CD4-positive, alpha-beta T cell treated with Interleukin-4 for 4 hours (primary cell): ENCODE measurements around the gene ADH1A.
"Not testable (repeated sequence)": the region's sequence is repeated elsewhere in the genome, so short reads cannot be mapped to it uniquely, and the experiment has no call there.

Experiments
- DNase-seq: peaks from one replicate; pipeline ENCODE4 v3.0.0-alpha.2; 2020

ADH1A gene

DNA sequence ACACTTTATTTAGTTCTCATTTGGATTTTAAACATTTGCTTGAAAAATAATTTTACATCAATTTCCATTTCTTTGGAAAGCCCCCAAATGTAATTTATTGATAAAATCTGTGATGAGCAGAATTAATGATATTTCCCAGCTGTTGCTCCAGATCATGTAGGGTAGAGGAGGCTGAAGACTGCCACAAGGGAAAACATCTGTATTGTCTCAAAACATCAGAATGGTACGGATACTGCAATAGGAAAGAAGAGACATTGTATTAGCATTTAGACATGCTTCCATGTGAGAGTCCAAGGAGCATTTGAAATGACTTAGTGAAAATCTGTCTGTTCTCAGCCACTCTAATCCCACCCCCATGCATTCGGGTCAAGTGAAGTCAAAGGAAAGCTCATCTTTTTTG, 14.4 kb downstream of the ADH1A start:
- DNase-seq, result no peak

DNA sequence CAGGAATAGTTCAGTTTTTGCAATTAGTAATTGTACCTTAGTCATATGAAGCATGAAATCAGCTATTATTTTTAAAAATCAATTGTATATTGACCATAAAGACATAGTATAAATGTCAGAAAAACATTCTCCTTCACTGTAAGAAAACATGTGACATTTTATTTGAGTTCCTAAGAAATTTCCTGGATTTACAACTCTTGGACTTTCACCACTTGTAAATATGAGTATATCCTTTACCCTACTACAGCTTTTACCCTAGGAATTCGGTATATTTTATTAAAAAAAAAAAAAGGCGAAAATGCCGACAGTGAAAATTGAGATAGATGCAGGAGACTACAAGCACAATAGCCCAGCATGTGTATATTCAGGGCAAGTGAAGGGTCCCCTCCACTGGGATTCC, 14.9 kb downstream of the ADH1A start:
- no peak for DNase-seq

DNA sequence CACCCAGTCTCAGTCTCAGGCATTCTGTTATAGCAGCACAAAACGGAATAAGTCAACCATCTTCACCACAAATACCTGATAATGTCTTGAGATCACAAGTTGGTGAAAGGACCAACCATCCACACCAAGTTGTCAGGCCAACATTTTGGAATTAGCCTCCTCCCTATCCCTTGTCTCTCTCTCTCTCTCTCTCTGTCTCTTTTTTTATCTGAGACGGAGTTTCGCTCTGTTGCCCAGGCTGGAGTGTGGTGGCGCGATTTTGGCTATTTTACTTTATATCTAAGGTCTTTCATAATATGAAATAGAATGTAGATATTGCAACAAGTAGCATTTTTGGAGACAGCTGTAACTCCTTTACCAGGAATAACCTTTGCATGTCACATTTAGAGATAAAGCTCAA, 15.7 kb downstream of the ADH1A start:
- DNase-seq, result no peak

DNA sequence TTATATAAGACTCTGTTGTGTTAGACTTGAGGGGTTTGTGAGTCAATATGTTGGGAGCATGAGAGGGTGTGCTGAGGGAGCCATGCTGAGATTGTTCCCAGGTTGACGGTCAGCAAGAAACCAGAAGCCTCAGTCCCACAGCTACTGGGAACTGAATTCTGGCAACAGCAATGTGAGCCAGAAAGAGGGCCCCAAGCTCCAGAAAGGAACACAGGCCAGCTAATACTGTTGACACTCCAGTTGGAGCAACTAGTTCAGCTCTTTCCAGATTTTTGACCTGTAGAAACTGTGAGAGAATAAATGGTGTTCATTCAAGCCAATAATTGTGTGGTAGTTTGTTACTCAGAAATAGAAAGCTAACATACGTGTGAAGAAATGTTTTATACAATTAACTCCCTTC, 17.1 kb downstream of the ADH1A start:
- DNase-seq, result no peak

DNA sequence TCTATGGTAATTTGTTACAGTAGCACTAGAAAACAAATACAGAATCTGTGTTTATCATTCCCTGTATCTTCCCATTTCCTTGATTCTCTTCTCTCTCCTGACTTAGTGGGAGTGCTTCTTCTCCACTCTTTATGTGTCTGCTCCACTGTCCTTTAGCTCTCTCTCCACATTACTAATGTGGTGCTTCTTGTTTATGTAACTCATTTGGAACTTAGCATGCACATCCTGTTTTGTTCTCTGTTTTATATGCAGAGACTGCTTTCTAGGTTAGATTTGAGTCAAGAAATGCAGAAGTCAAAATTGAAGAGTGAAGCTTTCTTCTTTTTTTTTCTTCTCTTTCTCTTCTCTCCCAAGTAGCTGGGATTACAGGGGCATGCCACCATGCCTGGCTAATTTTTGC, 25.9 kb downstream of the ADH1A start:
- DNase-seq, result no peak

DNA sequence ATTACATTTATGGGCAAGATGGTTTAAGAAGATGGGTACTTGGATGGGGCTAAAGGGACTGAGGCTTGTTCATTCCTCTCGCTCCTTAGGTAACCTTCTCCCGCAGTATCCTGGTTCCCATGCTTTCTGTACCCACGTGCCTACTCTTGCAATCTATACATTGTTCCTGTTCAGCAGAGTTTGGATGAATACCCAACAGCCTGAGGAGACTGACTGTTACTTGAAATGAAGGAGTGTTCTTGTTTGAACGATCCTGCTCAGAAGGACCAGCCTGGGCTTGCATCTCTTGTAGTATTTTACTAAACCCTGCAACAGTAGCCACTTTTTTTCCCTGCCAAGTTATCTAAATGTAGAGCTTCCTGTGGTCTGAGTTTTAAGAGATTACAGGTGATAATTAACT, 38.0 kb downstream of the ADH1A start:
- no peak for DNase-seq

DNA sequence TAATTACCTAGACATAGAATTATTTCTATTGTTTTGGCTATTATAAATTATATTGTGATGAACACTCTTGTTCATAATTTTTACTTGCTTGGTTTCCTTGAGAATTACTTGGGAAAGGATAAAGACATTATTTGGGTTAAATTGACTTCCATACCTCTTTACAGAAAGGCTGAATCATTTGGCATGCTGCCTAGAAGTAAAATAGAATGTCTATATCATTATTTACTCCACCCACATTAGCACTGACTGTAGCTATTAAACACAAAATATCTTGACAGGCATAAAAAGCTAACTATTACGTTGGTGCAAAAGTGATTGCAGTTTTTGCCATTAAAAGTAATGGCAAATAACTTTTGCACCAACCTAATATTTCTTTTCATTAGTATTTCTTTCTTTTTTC, 42.1 kb downstream of the ADH1A start:
- no peak for DNase-seq

DNA sequence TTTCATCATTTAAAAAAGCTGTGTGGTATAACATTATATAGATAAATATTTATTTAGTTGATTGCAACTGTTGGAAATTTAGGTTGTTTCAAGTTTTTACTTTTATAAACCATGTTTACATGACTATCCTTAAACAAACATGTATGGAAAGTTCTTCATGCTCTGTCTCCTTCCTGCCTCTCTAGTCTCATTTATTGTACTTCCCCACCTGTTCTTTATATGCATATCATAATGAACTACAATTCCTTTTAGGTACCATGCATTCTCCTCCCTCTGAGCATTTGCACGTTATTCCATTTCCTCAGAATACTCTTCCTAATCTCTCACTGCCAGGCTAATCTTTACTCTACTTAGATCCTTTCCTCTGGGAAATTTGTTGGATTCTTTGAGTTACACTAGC, 54.8 kb downstream of the ADH1A start:
- no peak for DNase-seq

DNA sequence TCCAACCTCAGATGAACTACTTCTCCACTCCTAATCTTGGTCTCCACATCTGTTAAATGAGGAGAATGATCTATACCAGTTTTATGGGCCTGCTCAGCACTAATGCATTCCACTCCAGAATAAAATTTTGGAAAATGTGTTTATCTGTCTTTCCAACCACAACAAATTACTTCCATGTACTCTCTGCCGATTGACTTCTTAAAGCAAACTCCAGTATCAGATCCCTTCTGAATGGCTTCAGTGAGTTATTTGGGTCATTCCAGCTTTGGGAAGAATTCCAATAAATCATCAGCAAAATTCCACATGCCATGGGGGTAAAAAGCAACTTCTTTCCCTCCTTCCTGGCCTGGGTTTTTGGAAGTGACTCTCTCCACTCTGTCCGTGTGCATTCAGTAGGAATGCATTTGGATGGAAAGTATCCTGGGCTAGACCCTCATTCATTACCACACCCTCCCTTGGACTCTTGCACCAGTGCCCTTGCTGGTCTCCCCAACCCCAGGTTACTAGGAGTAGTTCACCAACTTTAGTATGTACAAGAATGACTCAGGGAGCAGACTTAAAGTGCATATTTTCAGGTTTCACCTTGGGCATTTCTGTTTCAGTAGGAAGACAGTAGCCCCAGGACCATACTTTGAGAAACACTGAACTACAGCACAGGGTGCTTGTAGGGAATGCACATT, 56.3 kb downstream of the ADH1A start:
- DNase-seq, result no peak

DNA sequence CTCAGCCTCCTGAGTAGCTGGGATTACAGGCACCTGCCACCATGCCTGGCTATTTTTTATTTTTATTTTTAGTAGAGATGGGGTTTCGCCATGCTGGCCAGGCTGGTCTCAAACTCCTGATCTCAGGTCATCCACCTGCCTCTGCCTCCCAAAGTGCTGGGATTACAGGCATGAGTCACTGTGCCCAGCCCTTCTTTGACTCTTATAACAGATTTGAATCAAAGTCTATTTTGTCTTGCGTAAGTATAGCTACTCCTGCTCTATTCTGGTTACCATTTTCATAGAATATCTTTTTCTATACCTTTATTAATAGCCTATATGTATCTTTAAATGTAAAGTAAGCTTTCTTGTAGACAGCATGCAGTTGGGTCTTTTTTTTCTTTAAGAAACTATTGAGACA, 57.4 kb downstream of the ADH1A start:
- not testable (repeated sequence) for DNase-seq

DNA sequence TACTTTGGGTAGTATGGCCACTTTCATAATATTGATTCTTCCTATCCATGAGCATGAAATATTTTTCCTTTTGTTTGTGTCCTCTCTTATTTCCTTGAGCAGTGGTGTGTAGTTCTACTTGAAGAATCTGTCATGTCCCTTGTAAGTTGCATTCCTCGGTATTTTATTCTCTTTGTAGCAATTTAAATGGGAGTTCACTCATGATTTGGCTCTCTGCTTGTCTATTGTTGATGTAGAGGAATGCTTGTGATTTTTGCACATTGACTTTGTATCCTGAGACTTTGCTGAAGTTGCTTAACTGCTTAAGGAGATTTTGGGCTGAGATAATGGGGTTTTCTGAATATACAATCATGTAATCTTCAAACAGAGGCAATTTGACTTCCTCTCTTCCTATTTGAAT, 62.1 kb downstream of the ADH1A start:
- not testable (repeated sequence) for DNase-seq

DNA sequence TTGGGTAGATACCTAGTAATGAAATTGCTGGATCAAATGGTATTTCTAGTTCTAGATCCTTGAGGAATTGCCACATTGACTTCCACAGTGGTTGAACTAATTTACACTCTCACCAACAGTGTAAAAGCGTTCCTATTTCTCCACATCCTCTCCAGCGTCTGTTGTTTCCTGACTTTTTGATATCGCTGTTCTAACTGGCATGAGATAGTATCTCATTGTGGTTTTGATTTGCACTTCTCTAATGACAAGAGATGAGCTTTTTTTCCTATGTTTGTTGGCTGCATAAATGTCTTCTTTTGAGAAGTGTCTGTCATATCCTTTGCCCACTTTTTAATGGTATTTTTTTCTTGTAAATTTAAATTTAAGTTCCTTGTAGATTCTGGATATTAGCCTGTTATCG, 63.1 kb downstream of the ADH1A start:
- not testable (repeated sequence) for DNase-seq
